ENCODE data around the gene ADAMTS17.

DNA sequence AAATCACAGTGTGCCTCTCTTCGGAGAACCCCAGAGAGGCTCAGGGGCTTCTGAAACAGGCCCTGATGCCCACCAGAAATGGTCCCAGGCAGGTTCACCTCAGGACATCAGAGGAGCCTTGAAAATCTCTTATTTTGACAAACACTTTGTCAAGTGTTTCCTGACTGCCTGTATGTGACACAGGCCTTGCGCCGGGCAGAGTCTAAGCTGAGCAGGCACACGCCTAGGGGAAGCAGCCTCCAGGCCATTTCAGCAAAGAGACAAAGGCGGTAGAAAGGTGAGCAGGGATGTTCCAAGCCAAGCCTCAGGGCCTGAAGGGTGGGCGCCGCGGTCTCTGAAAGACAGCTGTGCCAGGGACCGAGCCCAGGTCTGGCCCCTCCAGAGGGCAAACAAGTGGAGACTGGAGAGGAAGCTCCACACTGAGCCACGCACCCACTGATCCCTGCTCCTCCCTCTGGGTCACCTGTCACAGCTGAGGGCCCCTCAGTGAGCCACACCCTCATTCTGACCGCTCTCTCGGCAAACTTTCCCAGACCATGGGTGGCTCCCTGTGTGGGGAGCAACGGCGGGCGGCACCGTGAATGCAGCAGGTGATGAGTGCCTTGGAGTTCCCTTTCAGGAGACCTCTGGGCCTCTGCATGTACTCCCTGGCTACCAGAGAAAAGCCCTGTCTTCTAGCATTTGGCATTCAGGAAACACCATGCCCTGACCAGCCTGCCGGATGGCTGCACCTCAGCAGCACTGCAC is 136.1 kb downstream of the ADAMTS17 start:
- TF ChIP-seq TAF1 (IDR thresholded peaks at IDR 0.05; ENCODE audit: borderline replicate concordance, low read depth, low read length), result no peak
- no peak for TF ChIP-seq POLR2A (IDR thresholded peaks at IDR 0.05; ENCODE audit: low read depth, low read length)
- TF ChIP-seq POLR2AphosphoS5 (IDR thresholded peaks at IDR 0.05; ENCODE audit: low read depth, low read length), result no peak
